GM18505 (cell line): ENCODE results near the gene AK5.

Experiments
- ATAC-seq: cut with Tn5 transposase; IDR thresholded peaks from one replicate; pipeline ENCODE4 v1.9.1; 2021; ENCODE audit not compliant: unreplicated experiment
- POLR2A ChIP-seq: IDR thresholded peaks from 4 replicates; pipeline ENCODE4 v1.6.1; 2011; ENCODE audit warnings: borderline replicate concordance; ENCODE audit not compliant: insufficient read depth, insufficient read length; ENCODE audit errors: extremely low read depth

Gene AK5

GRCh38 chr1:77354536-77354935, 72.7 kb downstream of the AK5 start:
- TF ChIP-seq POLR2A: no peak
- no peak for ATAC-seq

- TF ChIP-seq POLR2A: no peak
- ATAC-seq: no peak
Measured at GRCh38 chr1:77355010-77355409, 73.2 kb downstream of the AK5 start.

GRCh38 chr1:77356136-77356535, 74.3 kb downstream of the AK5 start:
- no peak for ATAC-seq
- no peak for TF ChIP-seq POLR2A

DNA sequence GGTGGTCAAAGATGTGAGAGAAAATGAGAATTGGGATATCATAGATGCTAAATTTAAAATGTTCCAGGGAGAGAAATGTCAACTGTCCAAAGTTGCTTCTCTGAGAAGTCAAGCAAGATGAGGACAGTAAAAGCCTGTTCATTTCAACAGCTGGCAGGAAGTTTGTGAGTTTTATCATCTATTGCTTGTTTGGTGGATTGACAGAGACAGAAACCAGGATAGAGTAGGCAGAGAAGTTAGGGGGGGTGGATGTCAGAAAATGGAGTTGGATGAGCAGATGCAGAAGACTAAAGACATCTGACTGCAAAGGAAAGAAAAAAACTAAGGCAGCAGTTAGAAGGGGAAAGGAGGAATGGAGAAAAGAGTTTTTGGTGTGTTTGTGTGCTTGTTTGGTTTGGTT, 78.4 kb downstream of the AK5 start:
- no peak for ATAC-seq
- no peak for TF ChIP-seq POLR2A

GRCh38 chr1:77361621-77362020, 79.8 kb downstream of the AK5 start:
- ATAC-seq: no peak
- TF ChIP-seq POLR2A: no peak

DNA sequence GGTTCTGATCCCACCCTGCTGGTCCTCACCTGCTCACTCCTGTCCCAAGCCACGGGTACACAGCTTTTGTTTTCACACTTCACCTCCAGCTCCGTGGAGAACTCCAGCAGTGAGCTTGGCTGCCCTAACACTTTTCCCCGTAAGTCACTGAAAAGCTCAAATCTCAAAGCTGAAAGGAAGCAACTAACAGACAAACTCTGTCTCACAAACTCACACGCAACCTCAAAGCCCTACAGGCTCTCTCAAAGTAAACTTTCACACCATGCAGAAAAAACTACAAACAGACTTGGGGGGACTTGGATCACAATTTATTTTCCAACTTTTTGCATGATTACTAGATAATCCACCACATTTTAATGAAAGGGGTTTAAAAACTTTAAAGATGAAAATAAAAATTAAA, 88.3 kb downstream of the AK5 start:
- no peak for TF ChIP-seq POLR2A
- ATAC-seq: no peak

GRCh38 chr1:77370583-77371306, 88.9 kb downstream of the AK5 start:
- ATAC-seq: no peak
- no peak for TF ChIP-seq POLR2A

GRCh38 chr1:77371396-77371795, 89.6 kb downstream of the AK5 start:
- no peak for TF ChIP-seq POLR2A
- ATAC-seq: no peak

DNA sequence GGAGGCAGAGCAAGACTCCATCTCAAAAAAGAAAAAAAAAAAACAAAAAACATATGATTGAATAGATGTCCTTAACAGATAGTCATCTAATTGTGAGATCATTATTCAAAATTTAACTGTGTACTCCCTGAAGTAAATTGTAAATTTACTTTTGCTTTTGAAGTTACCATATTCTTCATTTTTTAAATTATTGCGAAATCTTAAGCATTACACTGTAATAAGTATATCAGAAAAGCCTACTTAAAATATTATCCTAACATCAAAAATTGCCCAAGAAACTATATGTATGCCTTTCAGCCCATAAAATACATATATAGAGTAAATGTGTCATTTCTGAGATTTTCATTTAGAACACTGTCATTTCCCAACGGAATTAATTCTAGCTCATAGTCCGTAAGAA, 91.9 kb downstream of the AK5 start:
- ATAC-seq: no peak
- TF ChIP-seq POLR2A: no peak

- no peak for ATAC-seq
- TF ChIP-seq POLR2A: no peak
Measured at GRCh38 chr1:77375541-77375940, 93.7 kb downstream of the AK5 start.

DNA sequence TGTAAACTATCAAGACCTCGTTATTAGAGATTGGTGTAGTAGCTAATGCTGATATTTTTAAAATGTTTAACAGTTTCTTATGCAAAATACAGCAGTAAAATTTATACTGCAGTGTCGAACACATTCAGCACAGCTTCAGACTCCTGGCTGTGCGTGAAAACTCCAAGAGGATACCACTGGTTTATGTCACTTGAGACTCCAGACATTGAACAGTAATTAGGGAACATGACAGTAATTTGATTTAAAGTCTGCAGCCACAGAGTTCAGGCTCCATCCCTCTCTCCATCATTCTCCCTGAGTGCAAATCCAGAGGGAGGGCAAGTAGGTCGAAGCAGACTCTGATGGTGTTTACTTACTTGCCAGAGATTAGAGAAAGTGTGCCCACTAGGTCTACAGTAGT, 94.2 kb downstream of the AK5 start:
- no peak for ATAC-seq
- no peak for TF ChIP-seq POLR2A

DNA sequence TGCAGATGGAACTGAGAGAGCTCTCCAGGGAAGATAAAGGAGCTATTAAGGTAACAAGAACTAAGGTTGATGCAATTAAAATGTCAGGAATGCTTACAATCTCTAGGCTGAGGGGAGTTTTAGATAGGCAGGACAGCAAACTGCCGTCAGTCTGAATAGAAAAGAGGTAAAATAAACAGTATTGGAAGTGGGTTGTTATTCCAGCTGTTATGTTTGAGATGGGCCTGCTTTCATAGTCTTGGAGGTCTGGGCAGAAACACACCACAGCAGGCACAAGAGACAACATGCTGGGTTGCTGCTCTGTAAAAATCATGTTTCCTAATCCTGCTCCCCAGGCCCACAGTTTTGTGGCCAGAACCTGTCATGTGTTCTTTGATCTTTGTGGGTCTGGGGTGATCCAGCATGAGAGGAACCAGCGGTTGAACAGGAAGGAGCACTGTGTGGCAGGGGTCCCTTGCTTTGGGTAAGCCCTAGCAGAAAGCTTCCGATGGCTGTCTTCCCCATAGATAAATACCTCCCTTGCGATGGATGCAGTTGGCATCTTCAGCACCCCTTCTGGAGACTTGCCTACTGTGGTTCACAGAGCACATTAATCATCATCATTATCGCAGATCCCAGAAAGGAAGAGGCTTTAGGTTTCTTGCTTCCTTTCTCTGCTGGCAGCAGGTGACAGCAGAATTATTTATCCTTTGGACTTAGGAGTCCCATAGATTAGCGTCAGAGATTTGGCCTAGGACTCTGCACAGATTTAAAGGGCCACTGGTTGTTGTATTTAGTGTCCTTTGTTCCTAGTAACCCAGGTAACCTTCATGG, 97.1 kb downstream of the AK5 start:
- no peak for ATAC-seq
- TF ChIP-seq POLR2A: no peak

DNA sequence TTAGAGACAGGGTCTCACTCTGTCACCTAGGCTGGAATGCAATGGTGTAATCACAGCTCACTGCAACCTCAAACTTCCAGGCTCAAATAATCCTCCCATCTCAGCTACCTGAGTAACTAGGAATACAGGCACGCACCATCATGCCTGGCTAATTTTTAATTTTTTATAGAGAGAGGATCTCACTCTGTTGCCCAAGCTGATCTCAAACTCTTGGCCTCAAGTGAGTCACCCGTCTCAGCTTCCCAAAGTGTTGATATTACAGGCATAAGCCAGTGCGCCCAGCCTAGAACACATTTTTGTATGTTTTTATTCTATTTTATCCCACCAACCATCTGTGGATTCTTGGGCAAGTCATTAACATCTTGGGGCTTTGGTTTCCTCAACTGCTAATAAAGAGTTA, 100.5 kb downstream of the AK5 start:
- TF ChIP-seq POLR2A: no peak
- ATAC-seq: no peak

GRCh38 chr1:77383236-77383635, 101.4 kb downstream of the AK5 start:
- ATAC-seq: no peak
- no peak for TF ChIP-seq POLR2A

DNA sequence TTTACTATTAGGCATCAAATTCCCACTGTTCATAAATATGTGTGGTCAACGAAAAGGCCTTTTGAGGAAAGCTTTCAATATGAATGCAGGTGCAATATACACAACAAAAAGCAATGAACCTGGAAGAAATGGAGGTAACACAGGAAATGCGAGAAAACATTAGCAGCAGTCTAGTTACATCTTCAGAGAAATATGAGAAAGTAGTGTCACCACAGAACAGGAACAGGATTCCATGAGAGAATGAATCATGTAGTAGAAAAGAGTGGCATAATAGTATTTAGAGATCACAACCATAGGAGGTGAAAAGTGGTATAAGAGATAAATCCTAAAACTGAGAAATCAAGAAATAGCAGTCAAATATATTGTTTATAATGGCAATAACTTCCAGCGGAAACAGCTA, 103.7 kb downstream of the AK5 start:
- TF ChIP-seq POLR2A: no peak
- ATAC-seq: no peak

DNA sequence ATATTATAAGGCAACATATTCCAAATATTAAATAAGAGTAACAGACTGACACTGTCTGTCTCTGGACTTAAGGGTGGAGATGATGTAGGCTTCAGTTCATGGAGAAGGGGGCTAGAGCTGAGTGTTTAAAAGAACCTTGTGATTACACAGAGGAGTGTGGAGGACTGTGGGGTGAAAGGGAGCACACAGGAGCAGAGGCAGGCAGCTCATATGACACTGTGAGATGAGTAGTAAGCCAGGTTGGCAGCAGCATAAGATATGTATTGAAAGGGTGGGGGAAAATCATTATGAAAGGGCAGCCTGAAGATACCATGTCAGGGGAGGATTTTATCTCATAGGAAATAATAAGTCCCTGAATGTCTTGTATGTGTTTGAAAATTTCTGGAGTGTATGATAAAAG, 104.5 kb downstream of the AK5 start:
- ATAC-seq: no peak
- TF ChIP-seq POLR2A: no peak
